H1 (cell line): ENCODE results near the gene ACAT2. TPM values are rescaled to one million over a fixed set of nuclear protein-coding genes. Genes with fewer than 3 reads are reported as not detected.

Experiments used
- POU5F1 ChIP-seq: IDR thresholded peaks from 2 replicates; pipeline ENCODE4 v1.6.1; 2011; ENCODE audit warnings: low read depth, mild to moderate bottlenecking, low read length, moderate library complexity
- TAF1 ChIP-seq: IDR thresholded peaks from 2 replicates; pipeline ENCODE4 v1.6.1; 2011; ENCODE audit warnings: mild to moderate bottlenecking, low read depth, low read length
- polyA plus RNA-seq, 7 experiments: library from polyadenylated mRNA; depleted of rRNA in 3 of 7; stranded (reverse) in 5 of 7; unstranded in 2 of 7; fragments of >200 nt in 5 of 7; fragments of 200-250 nt in 2 of 7; gene quantifications; 1 replicate in 5 of 7; 2 replicates in 1 of 7; 4 replicates in 1 of 7; pipeline versions ENCODE4 v1.2.1 to v1.2.3, GENCODE V29; 2011 to 2013; ENCODE audit warnings: missing spikeins in 2 of 7, mixed read lengths in 2 of 7
- small RNA-seq: library from polyadenylated mRNA; stranded (forward); fragments of <200 nt; extraction: miRNeasy Mini kit (QIAGEN cat#:217004); gene quantifications from one replicate; pipeline ENCODE3, GENCODE V24; 2013; ENCODE audit not compliant: insufficient read depth
- total RNA-seq: library from RNA; stranded (reverse); fragmentation: NEBNext Ultra II Directional; extraction: Animal tissue kit (Norgen Biotek cat#: 25700); gene quantifications from 2 replicates; pipeline ENCODE4 v1.2.1, GENCODE V29; 2021

Gene ACAT2
- total and polyA plus RNA-seq, 2 of the 8 experiments (the other 6 are each of a cell fraction or from before 2014, with no cell fraction given), result 61.6 to 166 TPM

DNA sequence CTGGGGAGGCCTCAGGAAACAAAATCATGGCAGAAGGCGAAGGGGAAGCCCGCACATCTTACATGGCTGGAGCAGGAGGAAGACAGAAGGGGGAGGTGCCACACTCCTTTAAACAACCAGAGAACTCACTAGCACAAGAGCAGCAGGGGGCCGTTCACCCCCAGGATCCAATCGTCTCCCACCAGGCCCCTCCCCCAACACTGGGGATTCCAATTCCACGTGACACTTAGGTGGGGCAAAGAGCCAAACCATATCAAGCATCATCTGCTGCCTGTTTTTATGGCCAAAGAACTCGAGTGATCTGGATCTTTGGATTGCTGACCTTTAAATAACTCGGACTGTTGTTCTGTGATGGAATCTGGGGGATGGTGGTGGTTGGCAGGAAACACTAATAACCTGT lies 66.2 kb downstream of the ACAT2 start (continued):
- no peak for TF ChIP-seq TAF1
- no peak for TF ChIP-seq POU5F1
- TF ChIP-seq, all 59 proteins: peak for 0

Small RNAs within 50 kb of the gene (small RNA-seq; reads per million reads assigned to genes)
- not detected for gene RNU4ATAC18P
- gene SNORA20, result 4.1 reads per million, percentile 53 among the genes with 10 or more reads in this experiment
- gene SNORA29, result not detected

Other genes with a start within 250 kb of the ACAT2 start
- 88.7 and 96.9 TPM in 2 replicates for gene SOD2, start 68.8 kb upstream of the ACAT2 start, total RNA-seq
- gene SOD2, start 68.8 kb upstream of the ACAT2 start, polyA plus RNA-seq (2011; rRNA removed), result 30.6 and 31.1 TPM in 2 replicates
- 112 and 120 TPM in 2 replicates for gene WTAP, start 34.5 kb upstream of the ACAT2 start, total RNA-seq
- gene WTAP, start 34.5 kb upstream of the ACAT2 start, polyA plus RNA-seq (2011; rRNA removed), result 18.0 and 32.6 TPM in 2 replicates
- gene TCP1, start 27.6 kb downstream of the ACAT2 start, total RNA-seq, result 331 and 348 TPM in 2 replicates
- gene TCP1, start 27.6 kb downstream of the ACAT2 start, polyA plus RNA-seq (2011; rRNA removed), result 117 and 138 TPM in 2 replicates
- 79.8 and 83.4 TPM in 2 replicates for gene MRPL18, start 28.4 kb downstream of the ACAT2 start, total RNA-seq
- 45.0 and 58.7 TPM in 2 replicates for gene MRPL18, start 28.4 kb downstream of the ACAT2 start, polyA plus RNA-seq (2011; rRNA removed)
- 0.34 and 0.44 TPM in 2 replicates for gene PNLDC1, start 38.2 kb downstream of the ACAT2 start, total RNA-seq
- gene PNLDC1, start 38.2 kb downstream of the ACAT2 start, polyA plus RNA-seq (2011; rRNA removed), result 0.09 and 0.15 TPM in 2 replicates
- gene MAS1, start 128.9 kb downstream of the ACAT2 start, total RNA-seq, result not detected in 2 replicates
- gene MAS1, start 128.9 kb downstream of the ACAT2 start, polyA plus RNA-seq (2011; rRNA removed), result 0.02 TPM in 1 of 2 replicates, not detected in the other
- gene IGF2R, start 207.0 kb downstream of the ACAT2 start, total RNA-seq, result 74.1 and 80.7 TPM in 2 replicates
- gene IGF2R, start 207.0 kb downstream of the ACAT2 start, polyA plus RNA-seq (2011; rRNA removed), result 20.6 and 27.3 TPM in 2 replicates